Amniotic epithelial cell (primary cell): ENCODE results near the gene TTC23.
A peak's percentile ranks its signal among the peaks of the same experiment; 100 is the strongest.
"Not testable (repeated sequence)": the region's sequence is repeated elsewhere in the genome, so short reads cannot be mapped to it uniquely, and the experiment has no call there.

Source experiments
- DNase-seq: peaks from one replicate; pipeline ENCODE4 v3.0.0-alpha.2; 2010; ENCODE audit warnings: low read depth

Gene TTC23

DNA sequence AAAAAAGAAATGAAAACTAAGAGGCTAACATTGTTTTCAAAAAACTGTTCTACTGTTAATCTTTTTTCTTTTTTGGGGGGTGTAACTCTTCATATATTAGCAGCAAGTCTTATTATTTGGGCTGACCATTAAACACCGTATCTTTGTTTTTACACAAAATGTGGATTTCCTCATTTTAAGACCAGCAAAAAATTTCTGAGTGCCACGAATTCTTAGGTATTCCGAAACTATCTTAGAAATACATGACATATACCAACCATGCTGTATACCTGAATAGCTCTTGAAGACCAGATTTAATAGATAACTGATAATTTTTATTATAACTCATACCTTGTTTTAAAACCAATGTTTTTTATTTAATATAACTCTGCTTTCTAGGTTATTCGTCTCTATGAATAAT is 620 bp upstream of the TTC23 start:
- DNase-seq: no peak

DNA sequence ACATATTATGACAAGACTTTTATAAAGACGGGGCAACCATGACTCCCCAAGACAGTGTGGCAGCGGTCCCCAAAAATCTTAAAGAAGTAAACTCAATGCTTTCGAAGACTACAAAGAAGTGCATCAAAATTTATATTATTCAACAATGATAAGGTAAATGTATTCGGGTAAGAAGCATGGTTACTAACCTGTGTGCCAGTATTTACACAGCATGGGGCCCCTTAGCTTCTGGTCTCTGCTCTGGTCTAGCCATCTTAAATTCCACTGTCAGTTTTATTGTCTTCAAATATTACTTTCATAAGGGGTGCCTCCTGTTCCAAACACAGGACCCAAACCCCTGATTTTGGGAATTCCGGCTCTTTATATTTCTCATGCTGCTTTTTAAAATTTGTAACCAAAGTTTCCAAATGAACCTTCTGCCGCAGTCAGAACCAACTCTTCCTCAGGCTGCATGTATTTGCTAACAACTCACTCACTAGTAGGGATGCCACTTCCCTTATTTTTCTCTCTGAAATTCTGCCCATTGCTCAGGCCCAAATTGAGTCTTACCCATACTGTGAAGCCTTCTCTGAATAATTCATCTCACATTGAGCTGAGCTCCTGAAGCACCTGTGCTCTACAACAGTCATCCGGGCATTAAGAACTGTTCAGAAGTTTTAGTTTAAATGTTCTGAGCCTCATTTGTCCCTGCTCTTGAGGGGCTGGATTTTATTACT is 1.2 kb downstream of the TTC23 start:
- DNase-seq: no peak

DNA sequence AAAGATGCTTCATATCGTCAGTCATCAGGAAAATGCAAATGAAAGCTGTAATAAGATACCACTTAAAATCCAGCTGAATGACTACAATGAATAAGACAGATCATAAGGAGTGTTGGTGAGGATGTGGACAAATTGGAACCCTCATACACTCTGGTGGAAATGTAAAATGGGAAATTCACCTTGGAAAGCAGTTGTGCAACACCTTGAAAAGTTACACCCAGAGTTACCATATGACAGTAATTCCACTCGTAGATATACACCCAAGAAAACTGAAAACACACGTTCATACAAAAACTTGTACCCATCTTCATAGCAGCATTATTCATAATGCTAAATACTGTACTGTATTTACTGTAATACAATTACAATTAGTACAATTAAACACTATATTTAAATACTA is 2.3 kb downstream of the TTC23 start:
- no peak for DNase-seq

DNA sequence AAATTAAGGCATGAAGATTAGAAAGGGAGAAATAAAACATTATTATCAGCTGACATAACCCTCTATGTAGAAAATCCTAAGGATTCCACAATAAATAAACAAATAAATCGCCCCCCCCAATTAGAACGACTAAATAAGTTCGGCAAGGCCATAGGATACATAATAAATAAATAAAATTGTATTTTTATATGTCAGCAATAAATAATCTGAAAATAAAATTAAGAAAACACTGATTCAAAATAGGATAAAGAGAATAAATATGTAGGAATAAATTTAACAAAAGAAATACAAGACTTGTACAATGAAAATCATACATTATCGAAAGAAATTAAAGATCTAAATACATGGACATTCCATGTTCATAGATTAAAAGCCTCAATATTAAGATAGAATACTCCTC is 5.1 kb downstream of the TTC23 start:
- no peak for DNase-seq

DNA sequence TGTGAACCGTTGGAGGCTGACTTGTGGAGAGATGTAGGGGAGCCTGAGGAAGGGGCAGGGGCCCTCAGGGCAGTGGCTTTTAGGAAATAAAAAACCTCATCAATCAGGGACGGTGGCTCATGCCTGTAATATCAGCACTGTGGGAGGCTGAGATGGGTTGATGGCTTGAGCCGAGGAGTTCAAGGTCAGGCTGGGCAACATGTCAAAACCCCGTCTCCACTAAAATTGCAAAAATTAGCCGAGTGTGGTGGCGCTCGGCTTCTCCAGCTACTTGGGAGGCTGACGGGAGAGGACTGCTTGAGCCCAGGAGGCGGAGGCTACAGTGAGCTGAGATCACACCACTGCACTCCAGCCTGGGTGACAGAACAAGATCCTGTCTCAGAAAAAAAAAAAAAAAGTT is 7.6 kb downstream of the TTC23 start:
- no peak for DNase-seq

DNA sequence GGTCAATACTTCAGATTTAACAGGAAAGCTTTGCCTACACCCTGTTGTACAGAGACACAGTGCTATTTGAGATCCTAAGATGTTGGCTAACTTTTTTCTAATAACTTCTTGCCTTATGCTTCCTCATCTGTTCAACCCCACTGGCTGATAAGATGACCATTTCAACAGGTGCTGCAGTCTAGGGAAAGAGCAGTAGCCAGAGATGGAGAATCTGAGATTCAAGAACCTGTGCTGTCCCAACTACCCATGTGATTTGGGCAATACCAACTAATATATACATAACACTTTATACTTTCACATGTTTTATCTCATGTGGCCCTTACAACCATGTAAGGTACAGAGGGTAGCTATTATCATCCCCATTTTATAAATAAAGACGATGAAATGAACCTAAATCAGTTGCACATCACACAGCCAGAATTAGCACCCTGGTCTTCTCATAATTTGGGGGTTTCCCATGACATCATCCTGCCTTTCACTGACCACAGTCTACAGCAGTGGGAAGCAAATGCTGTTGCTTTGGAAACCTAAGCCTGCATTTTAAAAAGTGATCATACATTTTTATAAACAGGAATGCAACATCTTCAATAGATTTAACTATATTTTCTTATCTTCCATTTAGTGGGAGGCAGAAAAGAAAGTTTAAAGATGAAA is 9.7 kb downstream of the TTC23 start:
- no peak for DNase-seq

DNA sequence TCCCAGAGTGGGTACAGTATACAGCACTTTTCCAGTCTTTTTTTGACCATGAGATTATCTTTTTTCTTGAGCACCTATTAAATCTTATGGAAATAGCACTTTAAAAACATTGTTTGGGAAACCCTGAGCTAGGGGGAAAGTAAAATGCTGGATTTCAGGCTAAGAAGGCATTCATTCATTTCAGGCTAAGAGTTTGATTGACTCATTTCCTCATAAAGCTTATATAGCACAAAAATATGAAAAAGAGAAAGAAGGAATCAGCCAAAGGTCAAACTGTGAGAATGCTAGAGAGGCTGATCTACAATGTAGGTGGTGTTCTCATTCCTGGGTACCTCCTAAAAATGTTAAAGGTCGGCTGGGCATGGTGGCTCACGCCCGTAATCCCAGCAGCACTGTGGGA is 10.5 kb downstream of the TTC23 start:
- DNase-seq: no peak

DNA sequence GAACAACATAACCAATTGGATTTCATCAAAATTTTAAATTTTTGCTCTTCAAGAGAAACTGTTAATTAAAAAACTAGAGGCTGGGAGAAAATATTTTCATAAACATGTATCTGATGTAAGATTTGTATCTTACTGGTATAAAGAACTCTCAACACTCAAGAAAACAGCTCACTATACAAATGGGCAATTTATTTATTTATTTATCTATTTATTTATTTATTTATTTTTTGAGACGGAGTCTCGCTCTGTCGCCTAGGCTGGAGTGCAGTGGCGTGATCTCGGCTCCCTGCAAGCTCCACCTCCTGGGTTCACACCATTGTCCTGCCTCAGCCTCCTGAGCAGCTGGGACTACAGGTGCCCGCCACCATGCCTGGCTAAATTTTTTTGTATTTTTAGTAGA is 15.2 kb downstream of the TTC23 start:
- not testable (repeated sequence) for DNase-seq

DNA sequence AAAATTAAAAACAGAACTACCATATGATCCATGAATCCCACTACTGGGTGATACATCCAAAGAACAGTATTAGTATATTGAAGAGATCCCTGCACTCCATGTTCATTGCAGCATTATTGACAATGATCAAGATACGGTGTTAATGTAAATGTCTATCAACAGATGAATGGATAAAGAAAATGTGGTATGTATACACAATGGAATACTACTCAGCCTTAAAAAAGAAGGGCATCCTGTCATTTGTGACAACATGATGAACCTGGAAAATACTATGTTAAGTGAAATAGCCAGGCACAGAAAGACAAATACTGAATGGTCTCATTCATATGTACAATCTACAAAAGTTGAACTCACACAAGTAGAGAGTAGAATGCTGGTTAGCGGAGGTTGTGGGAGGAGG is 16.6 kb downstream of the TTC23 start:
- no peak for DNase-seq

DNA sequence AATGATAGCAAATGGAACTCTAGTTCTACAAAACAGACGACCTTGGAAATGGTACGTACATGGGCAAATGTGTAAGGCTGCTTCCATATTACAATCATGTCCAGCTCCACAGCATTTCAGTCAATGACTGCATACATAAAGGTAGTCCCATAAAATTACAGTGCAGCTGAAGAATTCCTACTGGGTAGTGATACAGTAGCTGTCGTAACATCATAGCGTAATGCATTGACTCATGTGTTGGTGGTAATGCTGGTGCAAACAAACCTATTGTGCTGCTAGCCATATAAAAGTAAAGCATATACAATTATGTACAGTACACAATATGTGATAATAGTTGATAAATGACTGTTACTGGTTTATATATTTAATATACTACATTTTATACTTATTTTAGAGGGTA is 18.5 kb downstream of the TTC23 start:
- peak; percentile 24 for DNase-seq

DNA sequence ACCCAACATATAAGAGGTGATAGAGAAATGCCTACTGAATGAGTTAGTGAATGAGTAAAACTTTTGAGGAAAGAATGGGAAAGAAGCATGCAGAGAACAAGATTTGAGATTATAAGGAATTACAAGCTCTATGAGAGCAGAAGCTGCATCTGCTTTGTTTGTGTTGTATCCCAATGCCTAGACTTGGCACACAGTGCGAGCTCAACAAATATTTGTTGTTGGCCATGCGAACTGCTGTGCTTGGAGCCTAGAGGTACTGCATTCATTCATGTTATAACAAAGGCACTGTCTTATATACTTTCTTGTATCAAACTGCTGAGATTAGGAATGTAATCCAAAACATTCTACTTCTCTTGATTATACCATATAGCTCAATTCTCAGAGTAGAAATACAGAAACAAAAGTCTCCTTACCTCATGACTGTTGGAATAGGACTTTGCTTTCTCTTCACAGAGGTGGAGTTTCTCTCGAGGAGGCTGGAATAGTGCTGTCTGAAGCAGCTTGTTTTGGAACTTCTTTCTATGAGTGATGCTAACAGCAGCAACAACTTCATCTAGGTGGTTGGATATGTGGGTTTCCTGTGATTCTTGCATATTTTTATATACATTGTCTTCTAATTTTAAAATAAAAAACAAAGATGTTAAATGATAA is 21.1 kb downstream of the TTC23 start:
- DNase-seq: no peak

DNA sequence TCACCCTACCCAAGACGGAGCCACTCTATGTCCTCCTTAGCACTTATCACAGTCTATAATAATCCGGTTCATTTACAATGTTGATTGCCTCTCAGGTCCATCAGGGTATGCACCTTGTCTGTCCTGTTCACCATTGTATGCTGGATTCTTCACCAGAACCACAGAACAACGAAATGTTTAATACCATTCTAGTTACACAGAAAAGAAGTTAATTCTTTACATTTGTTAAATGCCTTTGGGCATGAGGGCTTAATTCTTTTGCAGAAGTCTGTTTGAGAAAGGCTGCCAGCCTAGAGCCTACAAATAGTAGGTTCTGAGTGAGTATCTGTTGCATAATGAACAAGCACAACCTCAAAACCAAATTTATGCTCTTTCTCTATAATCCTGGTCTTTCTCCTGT is 22.6 kb downstream of the TTC23 start:
- peak; percentile 10 for DNase-seq

DNA sequence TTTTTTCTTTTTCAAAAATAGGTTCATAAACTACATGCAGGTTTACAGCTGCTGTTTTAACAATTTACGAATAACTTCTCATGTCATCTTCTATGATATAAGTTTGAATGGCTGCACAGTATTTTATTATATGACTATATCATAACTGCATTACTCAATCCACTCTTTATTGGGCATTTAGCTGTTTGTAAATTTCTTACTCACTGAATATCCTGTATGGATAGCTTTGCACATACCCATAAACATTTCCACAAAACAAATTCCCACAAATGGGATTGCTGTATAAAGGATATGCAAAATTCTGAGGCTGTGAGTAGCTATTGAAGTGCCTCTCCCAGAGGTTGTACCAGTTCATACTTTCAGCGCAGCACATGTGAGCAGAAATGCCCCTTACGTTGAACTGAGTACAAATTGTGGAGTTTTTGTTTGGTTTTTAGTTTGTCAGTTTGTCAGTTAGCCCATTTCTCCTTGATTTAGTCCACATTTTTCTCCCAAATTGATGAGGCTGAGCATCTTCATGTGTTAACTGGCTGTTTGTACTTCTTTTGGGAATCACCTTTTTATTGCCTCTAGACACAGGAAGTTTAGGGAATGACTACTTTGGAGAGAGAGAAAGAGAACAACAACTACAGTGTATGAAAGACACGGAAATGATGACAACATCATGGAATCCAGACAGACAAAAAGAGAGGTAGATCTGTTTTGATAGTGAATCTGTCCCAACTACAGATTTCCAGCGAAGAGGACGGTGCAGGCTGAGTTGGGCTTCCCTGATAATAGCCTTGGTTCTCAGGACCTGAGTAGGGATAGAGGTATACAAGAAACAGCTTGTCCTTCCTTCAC is 24.8 kb downstream of the TTC23 start:
- no peak for DNase-seq

DNA sequence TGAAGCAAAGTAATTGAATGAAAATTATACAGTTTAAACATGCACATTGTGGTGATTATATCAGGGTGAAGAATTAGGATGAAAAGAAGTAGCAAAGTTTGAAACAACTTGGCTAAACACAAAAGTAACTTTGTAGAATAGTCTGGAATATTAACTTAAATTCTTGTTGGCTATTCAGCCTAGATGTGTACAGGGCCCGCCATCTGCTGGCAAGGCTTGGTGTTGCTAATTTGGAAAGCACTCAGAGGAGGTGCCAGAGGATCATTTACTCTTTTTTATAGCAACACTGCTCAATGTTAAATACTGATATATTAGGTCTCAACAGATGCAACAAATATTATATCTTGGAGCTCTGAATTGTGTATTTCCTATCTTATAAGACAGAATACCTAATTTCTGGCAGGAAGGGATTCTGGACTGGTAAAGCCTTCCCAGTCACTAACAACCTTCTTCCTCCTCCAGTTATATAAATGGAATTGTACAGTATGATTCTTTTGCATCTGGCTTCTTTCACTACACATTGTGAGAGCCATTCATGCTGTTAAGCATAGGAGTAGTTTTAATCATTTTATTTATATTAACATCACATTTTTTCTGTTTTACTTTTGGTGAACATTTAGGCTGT is 36.1 kb downstream of the TTC23 start:
- DNase-seq: peak; percentile 58

DNA sequence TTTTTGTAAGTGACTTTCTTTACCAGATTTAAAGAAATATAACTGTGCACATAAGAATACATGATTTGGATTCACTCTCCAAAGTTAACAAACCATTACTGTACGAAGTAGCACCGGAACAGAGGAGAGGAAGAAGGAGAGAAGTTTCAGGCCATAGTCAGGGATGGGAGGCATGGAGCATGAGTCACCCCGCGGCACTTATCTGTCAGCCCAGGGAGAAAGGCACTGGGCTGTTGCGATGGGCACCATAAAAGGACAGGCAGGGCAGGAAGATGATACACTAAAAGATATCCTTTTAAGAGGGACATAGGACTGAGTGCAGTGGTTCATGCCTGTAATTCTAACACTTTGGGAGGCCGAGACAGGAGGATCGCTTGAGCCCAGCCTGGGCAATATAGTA is 37.0 kb downstream of the TTC23 start:
- DNase-seq: peak; percentile 76

DNA sequence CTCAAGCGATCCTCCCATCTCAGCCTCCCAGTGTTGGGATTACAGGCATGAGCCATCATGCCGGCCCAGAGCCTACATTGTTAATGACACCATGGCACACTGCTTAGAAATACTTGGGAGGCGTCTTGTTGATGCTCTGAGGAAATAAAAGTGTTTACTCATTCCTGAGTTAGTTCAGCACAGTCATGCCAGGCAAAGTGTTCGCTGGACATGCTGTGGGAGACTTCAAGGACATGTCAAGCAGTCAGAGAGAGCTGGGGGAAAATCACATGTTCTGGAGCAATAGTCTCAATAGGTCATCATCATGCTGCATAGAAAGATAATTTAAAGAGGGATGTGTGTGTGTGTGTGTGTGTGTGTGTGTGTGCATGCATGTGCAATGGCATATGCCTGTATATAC is 37.5 kb downstream of the TTC23 start:
- DNase-seq: peak; percentile 92

DNA sequence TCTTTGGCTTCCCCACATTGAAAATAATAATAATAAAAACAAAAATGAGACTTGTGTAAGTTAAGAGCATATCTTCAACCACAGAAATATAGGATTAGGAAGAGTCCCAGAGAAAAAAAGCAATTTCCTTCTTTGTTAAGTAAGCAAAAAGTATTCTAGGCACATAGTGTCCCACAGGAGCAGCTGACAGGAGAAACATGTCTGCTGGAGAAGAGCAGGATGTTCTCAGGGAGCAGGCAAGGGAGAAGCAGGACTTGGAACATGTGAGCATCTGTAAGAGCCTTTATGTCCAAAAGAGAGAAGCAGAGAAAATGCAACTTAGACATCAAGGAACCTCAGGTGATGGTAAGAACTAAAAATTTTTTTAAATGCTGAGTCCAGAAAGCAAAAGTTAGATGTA is 39.0 kb downstream of the TTC23 start:
- DNase-seq: peak; percentile 10

DNA sequence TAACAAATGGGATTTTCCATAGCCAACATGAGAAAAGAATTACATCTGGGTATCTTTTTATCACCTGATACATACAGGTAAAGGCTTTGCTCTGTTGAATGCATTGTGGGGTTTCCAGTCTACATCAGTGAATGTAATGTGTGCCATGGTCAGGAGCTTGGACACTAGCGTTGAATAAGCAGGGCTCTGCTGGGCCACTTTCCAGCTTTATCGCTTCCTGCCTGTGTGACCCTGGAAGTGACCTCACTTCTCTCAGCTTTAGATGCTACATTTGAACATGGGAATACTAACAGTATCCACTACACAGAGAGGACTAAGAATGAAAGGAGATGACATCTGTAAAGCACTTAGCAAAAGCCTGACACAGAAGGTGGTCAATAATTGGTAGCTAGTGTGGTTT is 40.1 kb downstream of the TTC23 start:
- no peak for DNase-seq

DNA sequence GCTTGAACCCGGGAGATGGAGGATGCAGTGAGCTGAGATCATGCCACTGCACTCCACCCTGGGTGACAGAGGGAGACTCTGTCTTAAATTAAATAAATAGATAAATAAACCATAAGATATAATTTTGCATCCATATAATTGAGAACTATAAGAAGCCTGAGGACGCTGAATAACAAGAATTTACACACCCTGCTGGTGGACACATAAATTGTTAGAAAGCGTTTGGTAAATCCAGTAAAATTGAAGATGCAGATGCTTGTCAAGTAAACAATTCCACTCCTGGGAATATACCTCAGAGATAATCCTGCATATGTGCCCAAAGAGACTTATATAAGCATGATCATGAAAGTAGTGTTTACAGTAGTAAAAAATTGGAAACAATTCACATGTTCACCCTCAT is 41.7 kb downstream of the TTC23 start:
- DNase-seq: no peak

DNA sequence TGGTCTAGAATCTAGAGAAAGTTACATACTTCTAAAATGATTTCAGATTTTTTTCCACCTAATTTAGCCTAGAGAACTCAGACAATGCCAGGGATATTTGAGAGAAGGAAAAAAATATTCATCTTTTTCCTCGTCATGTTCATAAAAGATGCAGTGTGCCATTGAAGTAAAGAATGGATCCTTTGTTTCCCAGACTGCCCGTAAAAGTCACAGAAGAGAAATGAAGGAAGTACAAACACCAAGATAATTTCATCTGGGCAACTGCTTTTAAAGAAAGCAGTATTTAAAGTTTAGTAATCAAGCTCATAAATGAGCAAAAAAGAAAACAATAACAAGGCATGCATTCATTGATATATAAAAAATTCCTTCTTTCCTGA is 47.2 kb downstream of the TTC23 start:
- no peak for DNase-seq

DNA sequence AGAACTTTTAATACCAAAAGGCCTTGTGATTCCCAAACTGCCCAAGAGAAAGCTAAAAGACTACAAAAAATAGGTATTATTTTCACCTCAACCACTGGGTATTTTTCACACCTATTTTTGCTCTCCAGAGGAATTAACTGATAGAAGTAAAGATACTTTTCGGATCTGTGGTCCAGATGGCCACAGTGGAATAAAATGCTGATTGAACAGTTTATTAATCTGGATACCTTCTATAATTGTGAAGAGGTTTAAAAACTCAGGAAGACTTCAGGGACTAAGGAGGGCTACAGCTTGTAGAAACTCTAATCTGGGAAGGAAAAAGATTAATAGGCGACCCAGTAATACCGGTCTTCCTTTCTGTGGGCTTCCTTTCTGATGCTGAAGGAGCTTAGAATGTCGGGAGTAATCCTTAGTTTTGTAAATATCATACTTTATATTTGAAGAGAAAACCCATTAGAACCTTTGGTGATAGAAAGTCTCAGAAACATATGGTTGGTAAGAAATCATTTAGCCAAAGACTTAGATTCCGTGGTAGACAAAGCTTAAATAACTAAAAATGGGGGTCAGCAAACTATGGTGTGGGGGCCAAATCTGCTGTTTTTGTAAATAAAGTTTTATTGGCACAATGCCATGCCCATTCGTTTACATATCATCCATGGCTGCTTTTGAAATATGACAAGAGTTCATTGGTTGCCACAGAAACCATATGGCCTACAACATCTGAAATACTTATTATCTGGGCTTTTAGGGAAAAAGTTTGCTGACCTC is 47.8 kb downstream of the TTC23 start:
- DNase-seq: no peak
